Superior temporal gyrus (tissue), 1 donor: ENCODE data around the gene LAMB3.

Experiments used
- DNase-seq: peaks from one replicate; pipeline ENCODE4 v3.0.0-alpha.2; 2016; ENCODE audit errors: extremely low spot score

The LAMB3 gene

GRCh38 chr1:209661071-209661470 lies 8.8 kb upstream of the LAMB3 start:
- no peak for DNase-seq

- DNase-seq = no peak
These were observed 7.7 kb upstream of the LAMB3 start for GRCh38 chr1:209659909-209660308.

- no peak for DNase-seq
These were observed 5.7 kb upstream of the LAMB3 start for GRCh38 chr1:209657918-209658317.

- DNase-seq = no peak
These were observed 5.1 kb upstream of the LAMB3 start for GRCh38 chr1:209657140-209657879.

GRCh38 chr1:209655411-209656231 lies 3.4 kb upstream of the LAMB3 start:
- no peak for DNase-seq

- DNase-seq = no peak
These were observed 1.7 kb upstream of the LAMB3 start for GRCh38 chr1:209653915-209654351.

GRCh38 chr1:209652873-209653401 lies 712 bp upstream of the LAMB3 start:
- DNase-seq = peak; percentile 96

GRCh38 chr1:209651138-209651587 lies 1.1 kb downstream of the LAMB3 start:
- no peak for DNase-seq

GRCh38 chr1:209650454-209650853 lies 1.8 kb downstream of the LAMB3 start:
- DNase-seq = no peak

- DNase-seq = no peak
These were observed 3.1 kb downstream of the LAMB3 start for GRCh38 chr1:209648931-209649776.

GRCh38 chr1:209648346-209648745 lies 3.9 kb downstream of the LAMB3 start:
- no peak for DNase-seq

- DNase-seq = no peak
These were observed 5.1 kb downstream of the LAMB3 start for GRCh38 chr1:209647156-209647555.

GRCh38 chr1:209646558-209646957 lies 5.7 kb downstream of the LAMB3 start:
- DNase-seq = no peak

- DNase-seq = no peak
These were observed 6.4 kb downstream of the LAMB3 start for GRCh38 chr1:209645574-209646452.

- peak; percentile 91 for DNase-seq
These were observed 8.8 kb downstream of the LAMB3 start for GRCh38 chr1:209643285-209644020.

- DNase-seq = no peak
These were observed 9.4 kb downstream of the LAMB3 start for GRCh38 chr1:209642816-209643215.

- DNase-seq = peak; percentile 83
These were observed 10.4 kb downstream of the LAMB3 start for GRCh38 chr1:209641832-209642172.

GRCh38 chr1:209635850-209636249 lies 16.4 kb downstream of the LAMB3 start:
- DNase-seq = no peak

GRCh38 chr1:209634005-209634737 lies 18.1 kb downstream of the LAMB3 start:
- no peak for DNase-seq
